ENCODE results near the gene GNA12.

GRCh38 chr7:2698581-2699288 lies 145.4 kb downstream of the GNA12 start:
- TF ChIP-seq CTCF (IDR thresholded peaks at IDR 0.05) (no peak), ZFX (IDR thresholded peaks at IDR 0.05; ENCODE audit: borderline replicate concordance) (no peak)

Data from 22Rv1 (cell line).